GM18505 (cell line): ENCODE data around the gene LCP2.

ENCODE experiments used
- ATAC-seq: cut with Tn5 transposase; IDR thresholded peaks from one replicate; pipeline ENCODE4 v1.9.1; 2021; ENCODE audit not compliant: unreplicated experiment
- POLR2A ChIP-seq: IDR thresholded peaks from 4 replicates; pipeline ENCODE4 v1.6.1; 2011; ENCODE audit warnings: borderline replicate concordance; ENCODE audit not compliant: insufficient read depth, insufficient read length; ENCODE audit errors: extremely low read depth

LCP2 gene

GRCh38 chr5:170300361-170301013 is 2.9 kb upstream of the LCP2 start:
- TF ChIP-seq POLR2A, result no peak
- no peak for ATAC-seq

DNA sequence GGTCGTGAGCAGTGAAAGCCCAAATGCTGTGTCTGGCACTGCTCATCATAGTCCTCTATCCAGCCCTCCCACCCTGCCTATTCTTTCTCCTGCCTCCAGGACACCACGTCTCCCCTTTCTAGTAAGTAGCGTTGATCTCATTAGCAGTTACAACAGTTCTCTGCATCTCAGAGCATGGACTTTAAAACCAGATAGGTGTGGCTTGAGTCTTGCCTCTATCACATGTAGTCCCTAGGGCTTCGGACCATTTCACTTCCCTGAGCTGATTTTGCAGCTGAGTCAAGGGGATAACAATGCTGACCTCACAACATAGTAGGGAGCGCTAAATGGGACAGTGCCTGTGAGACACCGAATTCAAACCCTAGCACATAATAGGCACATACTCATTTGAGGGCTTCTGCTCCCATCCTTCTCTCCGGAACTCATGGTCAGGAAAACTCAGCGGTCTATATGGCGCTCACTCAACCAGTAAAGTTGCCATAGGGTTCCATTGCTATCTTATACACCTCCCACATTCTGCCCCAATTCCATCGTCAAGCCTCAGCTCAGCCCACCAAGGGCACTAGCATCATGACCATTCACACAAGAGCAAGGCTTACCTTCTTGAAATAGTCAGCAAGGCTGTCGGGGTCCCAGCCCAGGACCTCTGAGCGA is 515 bp downstream of the LCP2 start:
- peak; percentile 38 for ATAC-seq
- TF ChIP-seq POLR2A, result no peak

DNA sequence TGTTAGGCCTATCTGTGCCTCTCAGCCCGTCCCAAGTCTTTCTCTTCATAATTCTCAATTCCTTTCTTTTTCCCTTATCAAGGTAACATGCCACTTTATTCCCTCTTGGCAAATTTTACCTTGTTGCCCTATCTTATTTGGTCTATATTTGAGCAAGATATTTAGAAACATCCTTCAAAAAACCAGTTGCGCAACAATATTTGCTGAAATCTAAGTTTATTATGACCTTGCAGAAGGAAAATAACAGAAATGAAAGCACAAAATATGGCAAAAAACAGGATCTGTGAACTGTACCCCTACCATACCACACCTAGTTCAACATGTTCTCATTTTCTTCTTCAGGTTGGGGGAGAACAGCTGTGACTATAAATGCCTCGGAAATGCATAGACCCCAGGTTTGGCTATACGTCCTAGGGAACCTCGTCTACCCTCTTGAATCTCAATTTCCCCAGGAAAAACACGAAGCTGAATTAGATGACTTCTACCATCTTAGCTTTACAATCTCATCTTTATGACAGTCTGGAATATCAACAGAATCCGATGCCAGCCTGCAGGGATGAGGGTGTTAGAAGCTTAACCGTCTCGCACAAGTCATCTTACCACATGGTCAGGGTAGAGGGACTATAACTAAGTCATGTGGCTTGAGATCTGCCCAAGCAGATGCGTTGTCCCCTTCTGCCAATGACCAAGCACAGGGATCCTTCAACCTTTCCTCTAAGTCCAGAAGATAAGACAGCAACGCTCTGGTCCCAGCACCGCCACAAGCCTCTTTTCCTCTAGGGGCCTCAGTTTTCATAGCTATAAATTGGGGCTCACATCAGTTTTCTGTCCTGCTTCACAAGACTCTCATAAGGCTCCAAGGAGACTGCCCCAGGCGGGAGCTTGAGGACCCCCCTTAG is 1.3 kb downstream of the LCP2 start:
- TF ChIP-seq POLR2A, result no peak
- no peak for ATAC-seq

DNA sequence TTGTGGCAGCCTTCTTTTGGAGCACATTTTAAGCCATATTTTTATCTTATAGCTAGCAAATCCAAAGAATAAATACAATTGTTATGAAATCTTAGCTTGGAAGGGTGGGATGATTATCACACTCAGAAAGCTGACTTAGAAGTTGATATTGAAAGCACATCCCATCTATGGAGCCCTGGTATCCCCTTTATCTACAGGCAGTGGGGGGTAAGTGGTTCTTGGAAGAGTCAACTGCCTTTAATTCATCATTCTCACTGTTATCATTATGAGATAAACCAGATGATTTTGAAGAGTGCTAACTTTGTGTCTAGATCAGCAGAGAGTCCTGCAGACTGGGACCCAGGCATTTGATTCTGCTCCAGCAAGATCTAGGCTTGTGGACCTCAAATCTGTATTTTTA is 3.0 kb downstream of the LCP2 start:
- no peak for TF ChIP-seq POLR2A
- no peak for ATAC-seq

GRCh38 chr5:170294057-170294456 is 3.5 kb downstream of the LCP2 start:
- TF ChIP-seq POLR2A, result no peak
- ATAC-seq, result no peak

- peak; percentile 87 for ATAC-seq
- TF ChIP-seq POLR2A, result no peak
These were observed 4.3 kb downstream of the LCP2 start for GRCh38 chr5:170293273-170293672.

GRCh38 chr5:170292179-170293104 is 5.1 kb downstream of the LCP2 start:
- ATAC-seq, result no peak
- TF ChIP-seq POLR2A, result no peak

- no peak for ATAC-seq
- no peak for TF ChIP-seq POLR2A
These were observed 7.1 kb downstream of the LCP2 start for GRCh38 chr5:170290498-170290897.

DNA sequence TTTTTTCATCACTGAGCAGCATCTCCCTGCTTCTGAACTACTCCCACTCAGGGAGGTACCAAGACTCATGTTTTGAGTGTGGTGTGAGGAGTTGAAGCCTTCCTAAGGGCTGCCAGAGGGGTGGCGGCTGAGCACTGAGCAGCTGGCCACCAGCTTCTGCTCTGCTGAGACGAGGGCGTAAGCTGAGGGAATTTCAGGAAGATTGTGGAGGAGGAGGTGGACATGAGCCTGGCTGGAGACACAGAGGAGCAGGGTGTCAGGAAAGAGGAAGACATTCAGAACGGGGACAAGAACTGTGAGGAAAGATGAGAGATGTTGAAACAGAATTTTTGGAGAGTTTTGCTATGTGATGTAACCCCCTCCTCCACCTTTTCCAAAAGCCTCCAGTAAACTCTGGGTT is 7.8 kb downstream of the LCP2 start:
- ATAC-seq, result no peak
- TF ChIP-seq POLR2A, result no peak

DNA sequence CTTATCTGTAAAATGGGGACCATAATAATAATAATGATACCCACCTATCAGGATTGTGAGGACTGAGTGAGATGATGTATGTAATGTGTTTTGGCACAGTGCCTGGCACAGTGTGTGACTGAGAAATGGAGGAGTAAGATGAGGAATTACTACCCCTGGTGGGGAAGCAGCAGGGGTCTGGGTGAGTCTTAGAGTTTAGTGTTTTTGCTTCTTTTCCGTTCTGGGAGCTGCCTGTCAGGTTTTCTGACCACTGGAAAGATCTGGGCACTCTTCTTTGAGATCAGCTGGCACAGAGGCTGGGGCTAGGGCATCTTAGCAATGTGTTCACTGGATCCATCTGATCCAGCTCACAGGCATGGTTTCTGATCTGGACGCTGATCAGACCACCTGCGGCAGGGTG is 8.5 kb downstream of the LCP2 start:
- ATAC-seq, result no peak
- TF ChIP-seq POLR2A, result no peak

DNA sequence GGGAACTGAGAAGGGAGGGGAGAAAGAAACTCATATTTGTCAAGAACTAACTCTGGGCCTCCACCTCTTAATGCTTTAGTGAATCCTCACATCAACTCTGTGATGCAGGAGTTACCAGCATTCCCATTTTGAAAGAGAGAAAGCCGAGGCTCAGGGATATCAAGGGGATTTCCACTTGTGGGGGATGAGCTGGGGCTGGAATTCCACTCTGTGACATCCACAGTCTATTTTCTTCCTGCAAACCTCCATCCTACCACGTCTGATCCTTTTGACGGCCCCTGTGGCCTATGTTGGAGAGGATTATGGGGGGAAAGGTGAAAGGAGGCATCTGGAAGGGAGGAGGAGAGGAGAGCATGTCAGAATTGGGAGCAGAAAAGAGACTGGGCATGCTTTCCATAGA is 9.0 kb downstream of the LCP2 start:
- no peak for ATAC-seq
- no peak for TF ChIP-seq POLR2A

DNA sequence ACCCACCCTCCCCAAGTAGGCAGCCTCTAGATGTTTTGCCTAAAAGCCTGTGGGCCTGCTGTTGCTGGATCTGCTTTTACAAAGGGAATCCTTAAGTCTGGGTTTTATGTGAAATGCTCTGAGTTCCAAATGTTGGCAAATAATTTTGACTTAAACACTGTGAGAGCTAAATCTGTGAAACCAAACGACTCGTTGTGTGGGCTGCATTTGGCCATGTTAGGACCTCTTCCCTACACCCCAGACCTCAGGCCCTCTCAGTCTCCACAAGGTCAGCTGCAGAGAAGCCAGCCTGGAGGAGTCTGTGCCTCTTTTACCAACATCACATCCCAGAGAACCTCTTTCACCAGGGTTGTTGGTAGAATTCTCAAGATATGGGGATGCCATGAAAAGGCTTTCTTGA is 9.4 kb downstream of the LCP2 start:
- TF ChIP-seq POLR2A, result no peak
- ATAC-seq, result no peak

GRCh38 chr5:170287532-170287931 is 10.0 kb downstream of the LCP2 start:
- no peak for ATAC-seq
- TF ChIP-seq POLR2A, result no peak
